Measurements from ENCODE around the gene CFAP65. TPM values are rescaled to one million over a fixed set of nuclear protein-coding genes. Genes with fewer than 3 reads are reported as not detected.
A peak's percentile ranks its signal among the peaks of the same experiment; 100 is the strongest.

Gene CFAP65
- polyA plus RNA-seq, 3 donors: not detected

GRCh38 chr2:219056896-219057708, 15.8 kb upstream of the CFAP65 start:
- WGBS (ENCODE audit: insufficient coverage): 14% methylated on average over 40 of the region's 40 CpGs
- H3K4me3 Mint-ChIP-seq: peak overlapping the region; percentile 47 to 76
- Histone ChIP-seq H3K79me2 (ENCODE audit: insufficient read depth, low read length) (no peaks in the 10 kb centered on the region), H3K27me3 (ENCODE audit: control insufficient read depth in 2 of 2, insufficient read depth in 2 of 2, low read length in 2 of 2) (peaks cover 43 to 72% of the 10 kb centered on the region in 2 donors), H3K4me3 (replicated peaks in 1 of 3; ENCODE audit: low read depth in 2 of 3, low read length in 3 of 3) (no peak overlapping the region), H4K20me1 (ENCODE audit: insufficient read depth, low read length) (no peaks in the 10 kb centered on the region), H3K4me2 (replicated peaks; ENCODE audit: extremely low read depth, low read length, poor library complexity, severe bottlenecking) (no peak overlapping the region), H3K4me1 (ENCODE audit: control insufficient read depth in 1 of 2, insufficient read depth in 2 of 2, low read length in 2 of 2) (peaks cover 9 to 15% of the 10 kb centered on the region in 2 donors), H2AFZ (ENCODE audit: insufficient read depth, low read depth, low read length, poor library complexity, severe bottlenecking) (no peak overlapping the region), H3K9me3 (replicated peaks in 1 of 2; ENCODE audit: control insufficient read depth in 1 of 2, insufficient read depth in 1 of 2, low read length in 2 of 2) (peaks cover 0 to 16% of the 10 kb centered on the region in 2 donors), H3K36me3 (replicated peaks in 1 of 2; ENCODE audit: control insufficient read depth in 1 of 2, insufficient read depth in 2 of 2, low read length in 2 of 2) (no peaks in the 10 kb centered on the region), H3K9ac (ENCODE audit: insufficient read depth, low read length, poor library complexity, severe bottlenecking) (no peak overlapping the region), H3K27ac (ENCODE audit: low read depth in 1 of 2, low read length in 2 of 2) (no peak overlapping the region)
- TF ChIP-seq CTCF (IDR thresholded peaks at IDR 0.05): no peak
- H3K9me3 Mint-ChIP-seq: peaks cover 0 to 27% (median 4%) of the 10 kb centered on the region in 7 donors
- H3K27ac Mint-ChIP-seq: no peak overlapping the region
- peaks cover 0 to 3% of the 10 kb centered on the region in 2 donors for H3K36me3 Mint-ChIP-seq
- intact Hi-C loops (cut with micrococcal nuclease): loop anchor here (5.0 to 10.0 kb wide), 3 partner anchors 60 to 248 kb away; partner anchors contain the start of gene PTPRN (in 1 of the 2)
- H3K27me3 Mint-ChIP-seq (ENCODE audit: low read depth in 3 of 3): peaks cover 62 to 84% (median 74%) of the 10 kb centered on the region in 3 donors
- peaks cover 17% of the 10 kb centered on the region for H3K4me1 Mint-ChIP-seq
- no peak for DNase-seq

GRCh38 chr2:219056176-219056895, 15.0 kb upstream of the CFAP65 start:
- 79% methylated on average over 7 of the region's 9 CpGs for WGBS (ENCODE audit: insufficient coverage)
- peak overlapping the region in 1 of 2 donors; percentile 58 for H3K4me3 Mint-ChIP-seq
- H3K27me3 Mint-ChIP-seq (ENCODE audit: low read depth in 3 of 3): peaks cover 60 to 81% (median 70%) of the 10 kb centered on the region in 3 donors
- Histone ChIP-seq H3K79me2 (ENCODE audit: insufficient read depth, low read length) (no peaks in the 10 kb centered on the region), H3K36me3 (replicated peaks in 1 of 2; ENCODE audit: control insufficient read depth in 1 of 2, insufficient read depth in 2 of 2, low read length in 2 of 2) (no peaks in the 10 kb centered on the region), H3K27me3 (ENCODE audit: control insufficient read depth in 2 of 2, insufficient read depth in 2 of 2, low read length in 2 of 2) (peaks cover 37 to 66% of the 10 kb centered on the region in 2 donors), H4K20me1 (ENCODE audit: insufficient read depth, low read length) (no peaks in the 10 kb centered on the region), H3K4me2 (replicated peaks; ENCODE audit: extremely low read depth, low read length, poor library complexity, severe bottlenecking) (no peak overlapping the region), H3K9ac (ENCODE audit: insufficient read depth, low read length, poor library complexity, severe bottlenecking) (no peak overlapping the region), H3K9me3 (replicated peaks in 1 of 2; ENCODE audit: control insufficient read depth in 1 of 2, insufficient read depth in 1 of 2, low read length in 2 of 2) (peaks cover 0 to 12% of the 10 kb centered on the region in 2 donors), H2AFZ (ENCODE audit: insufficient read depth, low read depth, low read length, poor library complexity, severe bottlenecking) (no peak overlapping the region), H3K4me3 (replicated peaks in 1 of 3; ENCODE audit: low read depth in 2 of 3, low read length in 3 of 3) (no peak overlapping the region), H3K27ac (ENCODE audit: low read depth in 1 of 2, low read length in 2 of 2) (no peak overlapping the region), H3K4me1 (ENCODE audit: control insufficient read depth in 1 of 2, insufficient read depth in 2 of 2, low read length in 2 of 2) (peaks cover 9 to 15% of the 10 kb centered on the region in 2 donors)
- intact Hi-C loops (cut with micrococcal nuclease): loop anchor here (5.0 to 10.0 kb wide), 3 partner anchors 61 to 248 kb away; partner anchors contain the start of gene PTPRN (in 1 of the 2)
- peaks cover 16% of the 10 kb centered on the region for H3K4me1 Mint-ChIP-seq
- peaks cover 0 to 3% of the 10 kb centered on the region in 2 donors for H3K36me3 Mint-ChIP-seq
- H3K9me3 Mint-ChIP-seq: peaks cover 0 to 27% (median 4%) of the 10 kb centered on the region in 7 donors
- H3K27ac Mint-ChIP-seq: no peak overlapping the region
- TF ChIP-seq CTCF (IDR thresholded peaks at IDR 0.05): no peak
- DNase-seq: no peak
